Mucosa of gallbladder (tissue), 1 donor: ENCODE data around the gene MAPKAPK5. TPM values are rescaled to one million over a fixed set of nuclear protein-coding genes. Genes with fewer than 3 reads are reported as not detected.

ENCODE experiments used
- total RNA-seq: library from RNA; stranded (reverse); gene quantifications from one replicate; pipeline ENCODE4 v1.2.1, GENCODE V29; 2021
- donor health status: DM: no; HTN: no; CAD: no.

Gene MAPKAPK5
- total RNA-seq, 1 donor from 2014 or later, result 35.8 TPM

Other genes starting within 250 kb of the MAPKAPK5 start
- 63.9 TPM for gene ATXN2, start 242.9 kb upstream of the MAPKAPK5 start, total RNA-seq
- 18.4 TPM for gene BRAP, start 156.3 kb upstream of the MAPKAPK5 start, total RNA-seq
- 34.2 TPM for gene ACAD10, start 156.2 kb upstream of the MAPKAPK5 start, total RNA-seq
- gene ALDH2, start 75.3 kb upstream of the MAPKAPK5 start, total RNA-seq, result 259 TPM
- 18.3 TPM for gene TMEM116, start 170.9 kb downstream of the MAPKAPK5 start, total RNA-seq
- gene ERP29, start 171.2 kb downstream of the MAPKAPK5 start, total RNA-seq, result 141 TPM